DMS53 (cell line): ENCODE results near the gene AGTR2.
"Not testable (repeated sequence)": the region's sequence is repeated elsewhere in the genome, so short reads cannot be mapped to it uniquely, and the experiment has no call there.

Experiments
- DNase-seq: peaks from one replicate; lab custom pipeline; 2025; lab: John Stamatoyannopoulos, UW

The AGTR2 gene, protein sequence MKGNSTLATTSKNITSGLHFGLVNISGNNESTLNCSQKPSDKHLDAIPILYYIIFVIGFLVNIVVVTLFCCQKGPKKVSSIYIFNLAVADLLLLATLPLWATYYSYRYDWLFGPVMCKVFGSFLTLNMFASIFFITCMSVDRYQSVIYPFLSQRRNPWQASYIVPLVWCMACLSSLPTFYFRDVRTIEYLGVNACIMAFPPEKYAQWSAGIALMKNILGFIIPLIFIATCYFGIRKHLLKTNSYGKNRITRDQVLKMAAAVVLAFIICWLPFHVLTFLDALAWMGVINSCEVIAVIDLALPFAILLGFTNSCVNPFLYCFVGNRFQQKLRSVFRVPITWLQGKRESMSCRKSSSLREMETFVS

DNA sequence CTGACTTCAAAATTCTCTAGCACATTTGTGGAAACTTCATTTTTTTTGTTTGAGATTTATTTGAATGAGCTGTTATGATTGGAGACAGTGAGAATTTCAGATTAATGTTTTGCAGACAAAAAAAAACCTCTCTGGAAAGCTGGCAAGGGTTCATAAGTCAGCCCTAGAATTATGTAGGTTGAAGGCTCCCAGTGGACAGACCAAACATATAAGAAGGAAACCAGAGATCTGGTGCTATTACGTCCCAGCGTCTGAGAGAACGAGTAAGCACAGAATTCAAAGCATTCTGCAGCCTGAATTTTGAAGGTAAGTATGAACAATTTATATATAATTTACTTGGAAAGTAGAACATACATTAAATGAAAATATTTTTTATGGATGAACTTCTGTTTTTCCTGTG lies at the start of gene AGTR2:
Gene AGTR2, plus strand, starts transcription at position 234 of the 400 bp plus-strand sequence. CDS start 1,537 bp downstream, outside the sequence.
- no peak for DNase-seq

DNA sequence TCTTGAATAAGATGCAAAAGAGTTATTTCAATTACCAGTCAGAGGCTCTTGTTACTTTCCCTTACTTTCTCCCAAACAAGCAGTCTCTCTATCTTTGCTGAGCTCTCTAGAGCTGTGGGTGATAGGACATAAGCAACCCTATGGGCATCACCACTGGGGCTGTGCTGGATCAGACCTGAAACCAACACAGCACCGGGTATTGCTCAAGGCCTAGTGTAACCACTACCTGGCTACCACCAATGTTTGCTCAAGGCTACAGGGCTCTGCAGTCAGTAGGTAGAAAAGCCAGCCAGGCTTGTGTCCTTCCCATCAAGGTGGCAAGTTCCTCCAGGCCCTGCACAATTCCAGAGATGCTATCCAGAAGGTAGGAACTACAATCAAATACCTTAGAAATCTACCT lies 35.3 kb upstream of the AGTR2 start:
- DNase-seq: no peak

DNA sequence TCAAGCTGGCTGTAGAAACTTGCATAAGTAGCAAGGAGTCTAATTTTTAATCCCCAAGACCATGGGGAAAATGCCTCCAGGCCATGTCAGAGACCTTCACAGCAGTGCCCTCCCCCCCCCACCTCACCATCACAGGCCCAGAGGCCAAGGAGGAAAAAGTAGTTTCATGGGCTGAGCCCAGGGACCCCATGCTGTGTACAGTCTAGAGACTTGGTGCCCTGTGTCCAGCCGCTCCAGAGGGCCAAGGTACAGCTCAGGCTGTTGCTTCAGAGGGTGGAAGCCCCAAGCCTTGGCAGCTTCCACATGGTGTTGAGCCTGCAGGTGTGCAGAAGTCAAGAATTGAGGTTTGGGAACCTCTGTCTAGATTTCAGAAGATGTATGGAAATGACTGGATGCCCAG lies 29.3 kb upstream of the AGTR2 start:
- DNase-seq: not testable (repeated sequence)

DNA sequence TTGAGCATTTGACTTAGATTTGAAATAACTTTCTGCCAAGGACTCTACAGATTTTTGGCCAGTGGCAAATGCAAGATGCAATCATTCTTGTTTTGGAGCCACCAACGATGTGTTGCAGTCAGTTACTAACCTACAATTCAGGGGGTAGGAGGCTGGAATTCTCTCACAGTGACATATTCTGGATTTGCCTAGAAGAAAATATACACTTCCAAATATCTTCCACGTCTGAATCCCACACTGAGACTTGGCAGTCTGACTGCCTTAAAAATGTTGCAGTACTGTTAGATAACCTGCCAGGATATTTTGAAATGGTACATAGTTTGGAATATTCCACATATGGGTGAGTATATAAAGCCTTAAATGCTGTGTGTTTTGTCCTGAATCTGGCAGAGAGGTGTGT lies 27.6 kb upstream of the AGTR2 start:
- DNase-seq: no peak

DNA sequence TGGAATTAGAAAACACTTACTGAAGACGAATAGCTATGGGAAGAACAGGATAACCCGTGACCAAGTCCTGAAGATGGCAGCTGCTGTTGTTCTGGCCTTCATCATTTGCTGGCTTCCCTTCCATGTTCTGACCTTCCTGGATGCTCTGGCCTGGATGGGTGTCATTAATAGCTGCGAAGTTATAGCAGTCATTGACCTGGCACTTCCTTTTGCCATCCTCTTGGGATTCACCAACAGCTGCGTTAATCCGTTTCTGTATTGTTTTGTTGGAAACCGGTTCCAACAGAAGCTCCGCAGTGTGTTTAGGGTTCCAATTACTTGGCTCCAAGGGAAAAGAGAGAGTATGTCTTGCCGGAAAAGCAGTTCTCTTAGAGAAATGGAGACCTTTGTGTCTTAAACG lies 2.4 kb downstream of the AGTR2 start:
- DNase-seq: no peak

DNA sequence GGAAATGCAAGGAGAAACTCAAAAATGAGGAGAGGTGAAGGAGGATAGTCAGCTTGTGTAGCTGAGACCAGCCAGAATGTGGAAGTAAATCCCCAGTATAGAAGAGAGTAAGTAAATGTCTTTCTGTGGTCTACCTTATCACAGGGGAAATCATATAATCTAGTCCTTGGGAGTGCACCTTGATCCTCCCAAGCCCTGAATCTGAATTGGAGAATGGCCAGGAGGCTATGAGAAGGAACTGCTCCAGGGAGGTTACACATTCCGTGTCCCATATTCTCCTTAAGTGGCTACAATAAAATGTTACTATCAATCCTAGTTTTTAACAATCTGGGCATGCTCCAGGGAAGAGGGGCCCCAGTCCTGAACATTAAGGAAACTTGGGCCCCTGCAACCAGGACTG lies 10.8 kb downstream of the AGTR2 start:
- DNase-seq: no peak

DNA sequence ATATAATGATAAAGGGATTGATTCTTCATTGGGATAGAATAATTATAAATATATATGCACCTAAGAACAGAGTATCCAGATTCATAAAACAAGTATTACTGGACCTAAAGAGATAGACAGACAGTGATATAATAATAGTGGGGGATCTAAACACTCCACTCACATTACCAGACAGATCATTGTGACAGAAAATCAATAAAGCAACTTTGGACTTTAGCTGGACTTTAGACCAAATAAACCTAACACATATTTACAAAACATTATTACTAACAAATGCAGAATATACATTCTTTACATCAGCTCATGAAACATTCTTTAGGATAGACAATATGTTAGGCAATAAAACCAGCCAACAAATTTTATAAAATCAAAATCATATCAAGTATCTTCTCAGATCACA lies 14.6 kb downstream of the AGTR2 start:
- DNase-seq: no peak

DNA sequence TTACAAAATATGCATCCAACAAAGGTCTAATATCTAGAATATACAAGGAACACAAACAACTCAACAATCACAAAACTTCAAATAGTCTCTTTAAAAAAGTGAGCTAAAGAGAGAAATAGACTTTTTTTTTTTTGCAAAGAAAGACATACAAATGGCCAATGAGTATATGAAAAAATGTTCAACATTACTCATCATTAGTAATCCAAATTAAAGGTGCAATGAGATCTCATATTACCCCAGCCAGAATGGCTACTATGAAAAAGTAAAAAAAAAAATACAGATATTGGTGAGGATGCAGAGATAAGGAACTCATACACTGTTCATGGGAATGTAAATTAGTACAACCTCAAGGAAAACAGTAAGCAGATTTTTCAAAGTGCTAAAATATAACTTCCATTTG lies 24.1 kb downstream of the AGTR2 start:
- no peak for DNase-seq

DNA sequence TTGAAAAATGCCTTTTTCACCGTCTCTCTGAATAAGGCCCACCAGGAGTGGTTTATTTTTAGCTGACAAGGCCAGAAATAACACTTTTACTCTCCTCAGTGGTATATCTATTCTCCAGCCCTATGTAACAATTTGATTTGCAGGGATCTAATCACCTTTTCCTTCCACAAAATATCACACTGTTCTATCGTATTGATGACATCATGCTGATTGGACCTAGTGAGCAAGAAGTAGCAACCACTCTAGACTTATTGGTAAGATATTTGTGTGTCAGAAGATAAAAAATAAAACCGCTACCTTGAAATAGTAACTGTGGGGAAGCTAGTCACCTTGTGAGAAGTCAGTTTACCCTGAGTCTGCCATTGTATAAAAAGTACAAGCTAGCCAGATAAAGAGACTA lies 27.7 kb downstream of the AGTR2 start:
- no peak for DNase-seq

DNA sequence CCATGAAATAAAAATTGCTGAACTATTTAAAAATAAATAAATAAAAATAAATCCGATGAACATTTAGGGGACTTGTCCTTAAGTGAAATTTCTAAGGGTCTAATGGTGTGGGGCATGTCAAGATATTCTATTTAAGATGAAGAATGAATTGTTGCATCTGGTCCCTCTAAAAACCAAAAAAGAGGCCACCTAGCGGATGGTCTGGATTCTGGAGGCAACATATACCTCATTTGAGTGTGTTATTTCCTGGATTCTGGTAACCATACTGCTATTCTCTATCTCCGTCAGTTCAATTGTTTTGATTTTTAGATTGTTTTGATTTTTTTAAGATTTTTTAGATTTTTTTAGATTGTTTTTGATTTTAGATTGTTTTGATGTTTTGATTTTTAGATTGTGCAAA lies 28.3 kb downstream of the AGTR2 start:
- DNase-seq: peak; percentile 41

DNA sequence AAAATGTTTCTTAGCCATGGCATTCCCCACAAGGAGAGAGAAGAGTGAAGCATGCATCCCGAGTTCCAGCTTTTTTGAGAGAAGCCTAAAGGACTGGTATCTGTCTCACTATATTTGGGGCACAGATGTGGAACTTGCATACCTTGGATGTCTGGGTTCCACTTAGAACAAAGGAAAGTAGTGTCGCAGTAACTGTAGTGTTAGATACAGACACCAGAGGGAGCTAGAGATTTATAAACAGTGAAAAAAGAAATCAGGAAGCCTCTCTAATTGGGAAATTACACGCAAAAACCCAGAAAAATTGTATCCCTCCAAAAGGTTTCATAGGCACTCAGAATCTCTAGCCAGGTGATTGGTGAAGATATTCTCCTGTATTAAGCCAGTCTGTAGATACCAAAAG lies 34.4 kb downstream of the AGTR2 start:
- peak; percentile 59 for DNase-seq

DNA sequence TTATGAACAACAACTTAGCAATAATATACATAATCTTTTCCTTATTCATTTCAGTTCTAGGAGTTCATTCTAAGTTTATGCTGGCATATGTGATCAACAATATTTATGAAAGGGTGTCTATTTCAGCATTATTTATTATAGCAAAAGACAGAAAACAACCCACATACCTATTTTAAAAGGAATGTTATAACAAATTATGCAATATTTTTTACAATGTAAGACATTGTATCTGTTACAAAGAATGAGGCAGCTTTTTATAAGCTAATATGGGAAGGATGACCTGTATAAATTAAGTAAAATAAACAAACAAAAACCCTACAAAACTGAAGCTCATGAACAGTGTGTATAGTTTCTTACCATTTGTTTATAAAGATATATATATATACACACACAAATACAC lies 42.7 kb downstream of the AGTR2 start:
- DNase-seq: no peak

DNA sequence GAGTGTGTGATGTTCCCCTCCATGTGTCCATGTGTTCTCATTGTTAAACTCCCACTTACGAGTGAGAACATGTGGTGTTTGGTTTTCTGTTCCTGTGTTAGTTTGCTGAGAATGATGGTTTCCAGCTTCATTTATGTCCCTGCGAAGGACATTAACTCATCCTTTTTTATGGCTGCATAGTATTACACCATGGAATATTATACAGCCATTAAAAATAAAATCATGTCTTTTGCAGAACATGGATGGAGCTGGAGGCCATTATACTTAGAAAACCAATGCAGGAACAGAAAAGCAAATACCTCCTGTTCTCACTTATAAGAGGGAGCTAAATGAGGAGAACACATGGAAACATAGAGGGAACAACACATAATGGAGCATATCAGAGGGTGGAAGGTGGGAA lies 46.5 kb downstream of the AGTR2 start:
- not testable (repeated sequence) for DNase-seq
